ENCODE measurements around the gene SYTL4.

DNA sequence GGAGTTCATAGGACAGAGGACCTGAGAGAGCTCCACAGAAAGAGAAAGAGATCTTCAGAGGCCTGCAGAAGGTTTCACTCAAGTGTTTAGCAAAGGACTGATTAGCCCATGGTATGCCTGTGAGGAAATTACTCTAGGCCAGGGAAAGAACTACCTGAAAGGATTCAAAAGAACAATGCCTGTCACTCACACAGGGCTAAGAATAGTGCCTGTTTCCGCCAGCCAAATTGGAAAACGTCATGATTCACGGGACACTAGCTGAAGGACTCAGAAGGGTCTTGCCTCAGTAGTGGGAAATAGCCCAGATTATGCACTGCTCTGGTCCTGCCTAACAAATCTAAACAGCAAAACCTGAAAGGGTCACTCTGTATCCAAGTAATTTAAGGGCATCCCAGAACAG lies 21.1 kb downstream of the SYTL4 start:
- TF ChIP-seq, protein P1, sequence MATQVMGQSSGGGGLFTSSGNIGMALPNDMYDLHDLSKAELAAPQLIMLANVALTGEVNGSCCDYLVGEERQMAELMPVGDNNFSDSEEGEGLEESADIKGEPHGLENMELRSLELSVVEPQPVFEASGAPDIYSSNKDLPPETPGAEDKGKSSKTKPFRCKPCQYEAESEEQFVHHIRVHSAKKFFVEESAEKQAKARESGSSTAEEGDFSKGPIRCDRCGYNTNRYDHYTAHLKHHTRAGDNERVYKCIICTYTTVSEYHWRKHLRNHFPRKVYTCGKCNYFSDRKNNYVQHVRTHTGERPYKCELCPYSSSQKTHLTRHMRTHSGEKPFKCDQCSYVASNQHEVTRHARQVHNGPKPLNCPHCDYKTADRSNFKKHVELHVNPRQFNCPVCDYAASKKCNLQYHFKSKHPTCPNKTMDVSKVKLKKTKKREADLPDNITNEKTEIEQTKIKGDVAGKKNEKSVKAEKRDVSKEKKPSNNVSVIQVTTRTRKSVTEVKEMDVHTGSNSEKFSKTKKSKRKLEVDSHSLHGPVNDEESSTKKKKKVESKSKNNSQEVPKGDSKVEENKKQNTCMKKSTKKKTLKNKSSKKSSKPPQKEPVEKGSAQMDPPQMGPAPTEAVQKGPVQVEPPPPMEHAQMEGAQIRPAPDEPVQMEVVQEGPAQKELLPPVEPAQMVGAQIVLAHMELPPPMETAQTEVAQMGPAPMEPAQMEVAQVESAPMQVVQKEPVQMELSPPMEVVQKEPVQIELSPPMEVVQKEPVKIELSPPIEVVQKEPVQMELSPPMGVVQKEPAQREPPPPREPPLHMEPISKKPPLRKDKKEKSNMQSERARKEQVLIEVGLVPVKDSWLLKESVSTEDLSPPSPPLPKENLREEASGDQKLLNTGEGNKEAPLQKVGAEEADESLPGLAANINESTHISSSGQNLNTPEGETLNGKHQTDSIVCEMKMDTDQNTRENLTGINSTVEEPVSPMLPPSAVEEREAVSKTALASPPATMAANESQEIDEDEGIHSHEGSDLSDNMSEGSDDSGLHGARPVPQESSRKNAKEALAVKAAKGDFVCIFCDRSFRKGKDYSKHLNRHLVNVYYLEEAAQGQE (IDR thresholded peaks at IDR 0.05; ENCODE audit: borderline replicate concordance in 1 of 2, low read depth in 1 of 2, low read length in 2 of 2) = no peak
- TF ChIP-seq BRCA1 (CRISPR knock-in tag; IDR thresholded peaks at IDR 0.05) (no peak), POLR2AphosphoS5 (IDR thresholded peaks at IDR 0.05; ENCODE audit: low read depth, low read length) (no peak), RARA (CRISPR knock-in tag; IDR thresholded peaks at IDR 0.05) (no peak), HNRNPH1 (optimal IDR thresholded peaks at IDR 0.05; ENCODE audit: low read depth, low read length) (no peak), ZNF607 (CRISPR knock-in tag; IDR thresholded peaks at IDR 0.05; ENCODE audit: borderline replicate concordance) (no peak)
- TF ChIP-seq, protein P2, sequence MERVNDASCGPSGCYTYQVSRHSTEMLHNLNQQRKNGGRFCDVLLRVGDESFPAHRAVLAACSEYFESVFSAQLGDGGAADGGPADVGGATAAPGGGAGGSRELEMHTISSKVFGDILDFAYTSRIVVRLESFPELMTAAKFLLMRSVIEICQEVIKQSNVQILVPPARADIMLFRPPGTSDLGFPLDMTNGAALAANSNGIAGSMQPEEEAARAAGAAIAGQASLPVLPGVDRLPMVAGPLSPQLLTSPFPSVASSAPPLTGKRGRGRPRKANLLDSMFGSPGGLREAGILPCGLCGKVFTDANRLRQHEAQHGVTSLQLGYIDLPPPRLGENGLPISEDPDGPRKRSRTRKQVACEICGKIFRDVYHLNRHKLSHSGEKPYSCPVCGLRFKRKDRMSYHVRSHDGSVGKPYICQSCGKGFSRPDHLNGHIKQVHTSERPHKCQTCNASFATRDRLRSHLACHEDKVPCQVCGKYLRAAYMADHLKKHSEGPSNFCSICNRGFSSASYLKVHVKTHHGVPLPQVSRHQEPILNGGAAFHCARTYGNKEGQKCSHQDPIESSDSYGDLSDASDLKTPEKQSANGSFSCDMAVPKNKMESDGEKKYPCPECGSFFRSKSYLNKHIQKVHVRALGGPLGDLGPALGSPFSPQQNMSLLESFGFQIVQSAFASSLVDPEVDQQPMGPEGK (CRISPR knock-in tag; IDR thresholded peaks at IDR 0.05) = no peak
- TF ChIP-seq, protein P3, sequence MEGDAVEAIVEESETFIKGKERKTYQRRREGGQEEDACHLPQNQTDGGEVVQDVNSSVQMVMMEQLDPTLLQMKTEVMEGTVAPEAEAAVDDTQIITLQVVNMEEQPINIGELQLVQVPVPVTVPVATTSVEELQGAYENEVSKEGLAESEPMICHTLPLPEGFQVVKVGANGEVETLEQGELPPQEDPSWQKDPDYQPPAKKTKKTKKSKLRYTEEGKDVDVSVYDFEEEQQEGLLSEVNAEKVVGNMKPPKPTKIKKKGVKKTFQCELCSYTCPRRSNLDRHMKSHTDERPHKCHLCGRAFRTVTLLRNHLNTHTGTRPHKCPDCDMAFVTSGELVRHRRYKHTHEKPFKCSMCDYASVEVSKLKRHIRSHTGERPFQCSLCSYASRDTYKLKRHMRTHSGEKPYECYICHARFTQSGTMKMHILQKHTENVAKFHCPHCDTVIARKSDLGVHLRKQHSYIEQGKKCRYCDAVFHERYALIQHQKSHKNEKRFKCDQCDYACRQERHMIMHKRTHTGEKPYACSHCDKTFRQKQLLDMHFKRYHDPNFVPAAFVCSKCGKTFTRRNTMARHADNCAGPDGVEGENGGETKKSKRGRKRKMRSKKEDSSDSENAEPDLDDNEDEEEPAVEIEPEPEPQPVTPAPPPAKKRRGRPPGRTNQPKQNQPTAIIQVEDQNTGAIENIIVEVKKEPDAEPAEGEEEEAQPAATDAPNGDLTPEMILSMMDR (CRISPR knock-in tag; IDR thresholded peaks at IDR 0.05) = no peak
- TF ChIP-seq, protein P4, sequence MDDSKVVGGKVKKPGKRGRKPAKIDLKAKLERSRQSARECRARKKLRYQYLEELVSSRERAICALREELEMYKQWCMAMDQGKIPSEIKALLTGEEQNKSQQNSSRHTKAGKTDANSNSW (CRISPR knock-in tag; IDR thresholded peaks at IDR 0.05; ENCODE audit: borderline replicate concordance) = no peak

Data from HepG2 (cell line).